Measurements from ENCODE around the gene ANKRD66.
"Not testable (repeated sequence)": the region's sequence is repeated elsewhere in the genome, so short reads cannot be mapped to it uniquely, and the experiment has no call there.

The ANKRD66 gene
- total RNA-seq: 0 reads per million in 4 donors

GRCh38 chr6:46746696-46747095 is at the start of gene ANKRD66:
Gene ANKRD66 (plus strand): TSS chr6:46746933. CDS start chr6:46751949, 5,016 bp downstream.
- DNase-seq: no peak

- DNase-seq: no peak
Observed at GRCh38 chr6:46699970-46700369, 46.8 kb upstream of the ANKRD66 start.

GRCh38 chr6:46704562-46704961 is 42.2 kb upstream of the ANKRD66 start:
- DNase-seq: no peak

GRCh38 chr6:46706464-46706863 is 40.3 kb upstream of the ANKRD66 start:
- no peak for DNase-seq

- DNase-seq: no peak
Observed at GRCh38 chr6:46711491-46711890, 35.2 kb upstream of the ANKRD66 start.

DNA sequence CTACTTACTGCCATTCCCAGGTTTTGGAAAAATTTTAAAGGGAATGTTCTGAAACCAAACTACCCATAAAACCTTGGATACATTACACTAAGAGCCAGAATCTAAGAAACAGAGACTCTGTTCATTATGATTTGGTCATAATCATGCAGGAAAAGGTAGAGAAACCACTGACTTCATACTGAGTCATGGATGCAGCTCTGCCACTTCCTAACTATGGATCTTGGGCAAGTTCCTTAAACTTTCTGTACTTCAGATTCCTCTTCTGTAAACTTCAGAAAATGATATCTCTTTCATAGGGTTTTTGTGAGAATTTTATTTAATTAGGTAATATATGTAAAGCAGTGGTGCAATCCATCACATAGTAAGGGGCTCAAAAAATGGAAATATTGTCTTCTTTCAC is 31.6 kb upstream of the ANKRD66 start:
- DNase-seq: no peak

DNA sequence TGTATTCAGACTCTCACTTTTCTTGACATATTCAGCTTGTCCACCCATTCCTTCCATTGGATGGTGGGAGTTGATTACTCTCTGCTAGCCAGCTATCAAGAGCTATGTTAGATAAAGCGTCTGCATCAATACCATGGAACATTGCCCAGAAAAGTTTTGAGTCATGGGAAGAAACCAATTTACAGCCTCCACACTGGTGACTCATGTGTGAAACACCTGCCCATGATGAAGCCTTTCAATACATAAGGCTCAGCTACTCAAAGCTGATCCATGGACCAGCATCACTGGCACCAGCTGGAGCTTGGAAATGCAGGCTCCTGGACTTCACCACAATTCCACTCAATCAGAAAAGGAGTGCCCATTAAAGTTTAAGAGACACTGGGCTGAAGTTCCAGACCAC is 27.6 kb upstream of the ANKRD66 start:
- no peak for DNase-seq

- DNase-seq: no peak
Observed at GRCh38 chr6:46720401-46720800, 26.3 kb upstream of the ANKRD66 start.

DNA sequence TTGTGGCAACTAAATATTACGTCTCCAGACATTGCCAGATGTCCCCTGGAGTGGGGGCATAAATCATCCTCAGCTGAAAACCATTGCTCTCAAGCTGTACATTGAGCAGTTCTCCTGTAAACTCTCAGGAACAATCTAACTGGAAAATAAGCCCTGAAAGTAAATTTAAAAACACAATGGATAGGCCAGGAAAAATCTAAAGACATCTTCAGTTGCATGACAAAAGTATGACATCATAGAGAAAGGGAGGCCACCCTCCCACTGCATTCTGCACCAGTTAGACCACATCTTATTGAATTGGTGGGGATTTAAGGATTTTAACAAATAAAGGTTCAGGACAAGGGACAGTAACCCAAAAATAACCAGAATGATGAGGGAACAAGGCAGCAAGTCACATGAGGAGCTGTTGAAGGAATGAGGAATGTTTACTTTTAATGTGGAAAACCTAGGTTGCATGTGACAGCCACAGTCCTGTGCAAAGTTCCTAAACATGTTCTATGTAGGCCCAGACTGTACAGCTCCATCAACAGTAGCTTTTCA is 16.9 kb upstream of the ANKRD66 start:
- DNase-seq: no peak

DNA sequence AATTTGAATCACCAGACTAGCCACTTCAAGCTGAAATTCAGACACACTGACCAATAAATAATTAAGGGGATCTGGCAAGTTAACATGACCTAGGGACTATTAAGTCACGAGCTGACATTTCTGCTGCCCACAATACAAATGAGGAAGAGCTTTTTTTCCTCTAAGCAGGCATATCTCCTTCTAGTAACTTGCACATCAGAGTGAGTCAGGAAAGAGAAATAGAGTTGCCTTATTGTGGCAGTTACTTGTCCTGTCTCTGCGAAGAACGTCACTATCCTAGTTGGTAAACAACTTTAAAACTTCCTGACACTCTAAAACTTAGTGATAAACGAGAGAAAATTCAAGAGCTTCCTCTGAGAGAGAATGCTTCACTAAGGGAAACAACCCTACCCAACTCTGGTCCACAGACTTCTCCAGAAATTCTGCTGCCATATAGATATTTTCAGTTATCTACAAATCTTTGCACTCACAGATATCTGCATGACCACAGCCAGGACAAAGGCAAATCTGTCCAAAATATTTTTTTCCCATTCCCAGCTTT is 15.7 kb upstream of the ANKRD66 start:
- no peak for DNase-seq

GRCh38 chr6:46733341-46733801 is 13.4 kb upstream of the ANKRD66 start:
- DNase-seq: no peak

DNA sequence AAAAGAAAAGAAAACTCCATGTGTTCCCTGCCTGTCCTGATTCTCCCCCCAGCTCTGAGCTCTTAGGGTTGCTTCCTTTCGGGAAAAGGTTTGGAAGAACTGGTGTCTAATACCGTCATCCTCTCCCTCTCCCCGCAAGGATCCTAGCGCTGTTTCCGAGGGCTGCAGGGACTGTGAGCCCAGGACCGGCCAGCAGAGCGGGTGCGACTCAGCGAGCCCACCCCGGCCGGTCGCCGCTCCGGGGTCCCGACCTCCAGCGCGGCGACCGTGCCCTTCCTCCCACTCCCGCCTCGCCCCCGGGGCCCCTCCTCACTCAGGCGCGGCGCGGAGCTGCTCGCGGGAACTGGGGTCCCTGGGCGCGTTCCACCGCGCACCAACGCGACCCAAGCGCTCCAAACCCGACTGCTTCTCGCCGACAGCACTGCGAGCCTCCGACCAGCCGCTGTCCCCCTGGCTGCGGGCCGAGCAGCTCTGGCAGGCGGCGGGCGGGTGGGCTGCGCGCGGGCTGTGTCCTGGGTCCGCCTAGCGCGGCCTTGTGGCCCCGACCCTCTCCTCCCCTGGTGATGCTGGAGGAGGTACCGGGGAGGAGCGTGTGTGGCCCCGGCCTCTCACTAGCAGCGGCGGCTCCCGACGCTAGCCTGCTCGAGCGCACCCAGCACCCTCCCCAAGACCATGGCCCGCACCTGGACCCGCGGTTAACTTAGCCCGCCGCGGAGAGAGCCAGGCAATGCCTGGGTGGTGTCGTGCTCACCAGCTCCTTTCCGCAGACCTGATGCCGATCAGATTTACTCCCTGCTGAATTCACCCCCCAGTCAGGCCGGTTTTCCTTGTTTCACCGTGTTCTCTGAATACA is 11.6 kb upstream of the ANKRD66 start, which contains the start of gene PLA2G7:
TSS of gene PLA2G7 (minus strand) at position 509 of the 853 bp plus-strand sequence. CDS start 12,484 bp downstream, outside the sequence.
- DNase-seq: no peak

DNA sequence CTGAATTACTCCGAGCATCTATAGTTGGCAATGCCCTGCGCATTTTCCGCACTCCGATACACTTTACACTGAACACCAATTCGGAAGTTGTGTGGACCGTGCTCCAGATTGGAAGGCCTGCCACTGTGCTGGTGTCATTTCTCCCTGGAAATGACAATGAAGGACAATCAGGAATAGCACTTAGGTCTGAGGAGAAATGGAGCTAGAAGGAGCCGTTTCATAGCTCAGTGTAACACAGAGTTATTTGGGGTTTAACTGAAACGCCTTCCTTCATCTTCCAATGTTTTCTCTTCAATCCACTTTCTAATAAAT is 11.1 kb upstream of the ANKRD66 start:
- no peak for DNase-seq

DNA sequence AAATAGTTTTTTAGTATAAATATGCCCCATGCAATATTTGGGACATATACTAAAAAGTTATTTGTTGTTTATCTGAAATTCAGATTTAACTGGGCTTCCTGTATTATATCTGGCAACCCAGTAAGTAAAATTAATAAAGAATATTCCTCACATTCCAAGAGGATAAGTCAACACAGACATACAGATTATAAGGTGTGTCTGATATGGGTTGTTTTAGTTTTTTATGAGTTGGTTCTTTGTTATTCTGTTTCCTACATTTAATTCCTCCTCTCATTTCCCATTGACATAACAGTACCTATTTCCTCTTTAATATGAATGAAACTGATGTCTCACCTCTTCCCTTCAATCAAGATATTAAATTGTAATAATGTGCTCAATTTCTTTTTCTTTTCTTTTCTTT is 9.8 kb upstream of the ANKRD66 start:
- no peak for DNase-seq

- no peak for DNase-seq
Observed at GRCh38 chr6:46741482-46741881, 5.3 kb upstream of the ANKRD66 start.

DNA sequence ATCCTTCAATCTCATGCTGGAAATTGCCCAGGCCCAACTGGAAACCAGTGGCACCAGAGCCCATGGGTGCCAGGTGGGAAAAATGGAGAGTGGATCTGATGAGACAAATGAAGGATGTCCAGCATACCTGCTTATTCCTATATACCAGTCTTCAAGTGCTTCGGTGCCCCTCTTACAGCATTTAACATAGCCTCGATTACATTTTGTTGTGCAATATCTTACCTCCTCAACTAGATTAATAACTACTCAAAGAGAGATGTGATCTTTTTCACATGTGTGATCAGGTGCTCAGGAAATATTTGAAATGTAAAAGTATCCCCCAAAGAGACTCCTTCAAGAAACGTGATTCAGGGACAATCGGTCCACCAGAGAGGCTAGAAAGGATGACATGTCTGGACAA is 4.8 kb upstream of the ANKRD66 start:
- no peak for DNase-seq

GRCh38 chr6:46743425-46744158 is 3.1 kb upstream of the ANKRD66 start:
- DNase-seq: no peak

DNA sequence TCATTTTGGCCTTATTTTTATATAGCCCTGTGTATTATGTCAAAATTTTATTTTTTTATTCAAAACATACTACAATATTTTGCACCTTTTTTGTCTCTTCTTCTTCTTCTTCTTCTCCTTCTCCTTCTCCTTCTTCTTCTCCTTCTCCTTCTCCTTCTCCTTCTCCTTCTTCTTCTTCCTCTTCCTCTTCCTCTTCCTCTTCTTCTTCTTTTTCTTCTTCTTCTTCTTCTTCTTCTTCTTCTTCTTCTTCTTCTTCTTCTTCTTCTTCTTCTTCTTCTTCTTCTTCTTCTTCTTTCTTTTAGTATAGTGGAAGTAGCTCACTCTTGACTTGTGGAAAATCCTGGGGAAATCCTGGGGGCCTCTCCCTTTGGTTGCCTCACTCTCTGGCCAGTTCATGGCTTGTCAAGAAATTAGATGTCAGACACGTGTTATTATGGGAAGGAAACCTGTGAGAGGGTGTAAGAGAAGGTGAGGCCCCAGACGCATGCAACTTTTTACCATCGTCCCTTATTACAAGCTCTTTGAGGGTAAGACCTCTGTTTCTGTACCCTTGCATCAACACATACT is 2.5 kb upstream of the ANKRD66 start:
- not testable (repeated sequence) for DNase-seq

DNA sequence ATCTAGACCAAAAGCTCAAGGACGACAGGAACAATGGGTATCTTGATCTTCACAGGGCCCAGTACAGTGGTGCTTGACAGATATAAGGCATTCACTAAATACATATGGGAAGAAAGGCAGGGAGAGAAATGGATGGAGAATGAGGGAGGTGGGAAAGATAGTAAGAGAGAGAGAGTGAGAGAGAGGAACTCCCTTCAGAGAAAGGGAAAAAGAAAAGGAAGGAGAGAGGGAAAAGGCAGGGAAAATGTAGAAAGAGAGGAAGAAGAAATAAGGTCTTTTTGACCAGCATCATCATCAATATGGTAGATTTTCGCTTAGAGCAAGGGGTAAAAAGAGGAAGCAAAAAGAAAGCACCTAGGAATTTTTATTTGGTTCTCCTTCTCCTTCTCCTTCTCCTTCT is 760 bp upstream of the ANKRD66 start:
- DNase-seq: no peak

GRCh38 chr6:46748940-46749503 is 2.3 kb downstream of the ANKRD66 start:
- no peak for DNase-seq

GRCh38 chr6:46749731-46750130 is 3.0 kb downstream of the ANKRD66 start:
- no peak for DNase-seq

- no peak for DNase-seq
Observed at GRCh38 chr6:46751658-46752057, 4.9 kb downstream of the ANKRD66 start.

DNA sequence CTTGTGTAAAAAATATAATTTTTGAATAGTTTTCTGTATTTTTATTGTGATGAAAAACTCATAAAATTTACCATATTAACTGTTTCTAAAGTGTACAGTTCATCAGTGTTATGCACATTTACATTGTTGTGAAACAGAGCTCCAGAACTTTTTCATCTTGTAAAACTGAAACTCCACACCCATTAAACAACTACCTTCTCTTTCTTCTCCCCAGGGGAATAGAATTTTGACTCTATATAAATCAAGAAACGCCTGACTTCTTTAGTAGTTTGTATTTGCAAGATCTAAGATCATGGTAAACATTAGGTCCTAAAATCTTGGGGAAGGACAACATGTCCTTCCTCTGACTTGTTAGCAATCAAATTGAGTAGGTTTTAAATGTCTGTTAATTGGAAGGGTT is 9.1 kb downstream of the ANKRD66 start:
- DNase-seq: no peak

Measured in T-helper 1 cell (primary cell).